GM12878 (cell line): ENCODE results near the gene SLC17A7. TPM values are rescaled to one million over a fixed set of nuclear protein-coding genes. Genes with fewer than 3 reads are reported as not detected.

Experiments used
- CHD4 ChIP-seq: fragments of 200-600 bp; sonication (generic); IDR thresholded peaks from 2 replicates; pipeline ENCODE4 v1.6.1; 2016; ENCODE audit warnings: mild to moderate bottlenecking
- CREM ChIP-seq: IDR thresholded peaks from 2 replicates; pipeline ENCODE4 v1.6.1; 2014; ENCODE audit warnings: antibody characterized with exemption, low read depth
- DPF2 ChIP-seq: fragments of 450-650 bp; IDR thresholded peaks from 2 replicates; pipeline ENCODE4 v1.6.1; 2017; ENCODE audit warnings: mild to moderate bottlenecking
- EGR1 ChIP-seq, 2 experiments: IDR thresholded peaks; 1 replicate in 1 of 2; 2 replicates in 1 of 2; pipeline ENCODE4 v1.6.1; 2011 to 2012; ENCODE audit warnings: low read depth in 2 of 2, low read length in 2 of 2, borderline replicate concordance in 1 of 2, mild to moderate bottlenecking in 1 of 2, moderate library complexity in 1 of 2
- GABPA ChIP-seq: IDR thresholded peaks from 2 replicates; pipeline ENCODE4 v1.6.1; 2014; ENCODE audit warnings: antibody characterized with exemption, low read depth, mild to moderate bottlenecking, inconsistent platforms
- MEF2A ChIP-seq: IDR thresholded peaks from 2 replicates; pipeline ENCODE4 v1.6.1; 2011; ENCODE audit warnings: low read depth, mild to moderate bottlenecking, low read length, moderate library complexity; ENCODE audit not compliant: insufficient read depth
- NR2C1 ChIP-seq: fragments of 450-650 bp; IDR thresholded peaks from 2 replicates; pipeline ENCODE4 v1.6.1; 2017; ENCODE audit warnings: antibody characterized with exemption, mild to moderate bottlenecking, moderate library complexity
- POU2F2 ChIP-seq: IDR thresholded peaks from 3 replicates; pipeline ENCODE4 v1.6.1; 2011; ENCODE audit warnings: low read depth, mild to moderate bottlenecking, low read length, borderline replicate concordance
- SIX5 ChIP-seq: IDR thresholded peaks from 2 replicates; pipeline ENCODE4 v1.6.1; 2011; ENCODE audit warnings: mild to moderate bottlenecking, low read depth, low read length, moderate library complexity; ENCODE audit not compliant: severe bottlenecking
- SPI1 ChIP-seq: IDR thresholded peaks from 2 replicates; pipeline ENCODE4 v1.6.1; 2011; ENCODE audit warnings: low read depth, mild to moderate bottlenecking, low read length, moderate library complexity, borderline replicate concordance; ENCODE audit not compliant: insufficient read depth
- TCF12 ChIP-seq: IDR thresholded peaks from 2 replicates; pipeline ENCODE4 v1.6.1; 2011; ENCODE audit warnings: low read depth, mild to moderate bottlenecking, low read length
- TCF7 ChIP-seq: IDR thresholded peaks from 2 replicates; pipeline ENCODE4 v1.6.1; 2014; ENCODE audit warnings: antibody characterized with exemption, borderline replicate concordance
- YBX1 ChIP-seq: fragments of 450-650 bp; IDR thresholded peaks from 2 replicates; pipeline ENCODE4 v1.6.1; 2016; ENCODE audit warnings: antibody characterized with exemption
- polyA plus RNA-seq, 11 experiments: library from polyadenylated mRNA; depleted of rRNA in 4 of 11; unstranded in 6 of 11; stranded (reverse) in 5 of 11; fragments of >200 nt; fragmentation: Nextera tagmentation in 4 of 11; fragmentation: Illumina TruSeq in 1 of 11; extraction: Ambion mirVana in 4 of 11; extraction: Trizol in 1 of 11; gene quantifications; 1 replicate in 1 of 11; 2 replicates in 10 of 11; pipeline versions ENCODE4 v1.2.1 to v1.2.3, GENCODE V29; 2011 to 2016; ENCODE audit warnings: inconsistent platforms in 2 of 11, missing spikeins in 2 of 11, low read depth in 1 of 11
- total RNA-seq, 4 experiments: library from RNA; depleted of rRNA in 3 of 4; stranded (reverse); fragments of >200 nt in 3 of 4; fragmentation: Illumina TruSeq in 1 of 4; extraction: Trizol in 1 of 4; gene quantifications; 2 replicates each; pipeline versions ENCODE4 v1.2.1 to v1.2.3, GENCODE V29; 2013 to 2021
- TF ChIP-seq, protein P1 (sequence below): fragments of 450-650 bp; IDR thresholded peaks from 2 replicates; pipeline ENCODE4 v1.6.1; 2018; ENCODE audit warnings: mild to moderate bottlenecking, low read depth, moderate library complexity; ENCODE audit not compliant: partially characterized antibody
- TF ChIP-seq, protein P2 (sequence below): fragments of 150-350 bp; IDR thresholded peaks from 2 replicates; pipeline ENCODE4 v1.6.1; 2014; ENCODE audit warnings: mild to moderate bottlenecking, low read depth, low read length
- TF ChIP-seq, protein P3 (sequence below): fragments of 150-350 bp; IDR thresholded peaks from 2 replicates; pipeline ENCODE4 v1.6.1; 2016; ENCODE audit warnings: low read depth, low read length
- TF ChIP-seq, protein P4 (sequence below): fragments of 450-650 bp; IDR thresholded peaks from 2 replicates; pipeline ENCODE4 v1.6.1; 2016; ENCODE audit warnings: mild to moderate bottlenecking, moderate library complexity, borderline replicate concordance
- TF ChIP-seq, protein P5 (sequence below): IDR thresholded peaks from 2 replicates; pipeline ENCODE4 v1.6.1; 2011; ENCODE audit warnings: mild to moderate bottlenecking, low read depth, low read length, moderate library complexity; ENCODE audit not compliant: insufficient replicate concordance

The SLC17A7 gene
- total and polyA plus RNA-seq, 10 of the 15 experiments (the other 5 are each of a cell fraction or from before 2014, with no cell fraction given) = 0.03 to 0.24 (median 0.06) TPM; not detected in 6

DNA sequence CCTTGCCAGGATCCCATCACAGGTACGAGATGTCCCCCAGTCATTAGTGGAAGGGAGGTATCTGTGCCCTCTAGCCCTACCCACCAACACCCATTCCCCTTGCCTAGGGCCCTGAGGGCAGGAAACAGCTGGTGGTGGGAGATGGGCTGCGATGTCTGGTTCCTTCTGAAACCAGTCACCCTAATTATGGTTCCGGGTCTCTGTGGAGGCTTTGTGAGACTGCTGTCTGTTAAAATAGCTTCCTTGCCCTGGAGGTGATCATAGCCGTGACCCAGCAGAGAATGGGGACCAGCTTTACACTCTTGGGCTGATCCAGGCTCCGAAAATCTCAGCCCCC is 17.2 kb upstream of the SLC17A7 start (continued):
- TF ChIP-seq, protein P1, sequence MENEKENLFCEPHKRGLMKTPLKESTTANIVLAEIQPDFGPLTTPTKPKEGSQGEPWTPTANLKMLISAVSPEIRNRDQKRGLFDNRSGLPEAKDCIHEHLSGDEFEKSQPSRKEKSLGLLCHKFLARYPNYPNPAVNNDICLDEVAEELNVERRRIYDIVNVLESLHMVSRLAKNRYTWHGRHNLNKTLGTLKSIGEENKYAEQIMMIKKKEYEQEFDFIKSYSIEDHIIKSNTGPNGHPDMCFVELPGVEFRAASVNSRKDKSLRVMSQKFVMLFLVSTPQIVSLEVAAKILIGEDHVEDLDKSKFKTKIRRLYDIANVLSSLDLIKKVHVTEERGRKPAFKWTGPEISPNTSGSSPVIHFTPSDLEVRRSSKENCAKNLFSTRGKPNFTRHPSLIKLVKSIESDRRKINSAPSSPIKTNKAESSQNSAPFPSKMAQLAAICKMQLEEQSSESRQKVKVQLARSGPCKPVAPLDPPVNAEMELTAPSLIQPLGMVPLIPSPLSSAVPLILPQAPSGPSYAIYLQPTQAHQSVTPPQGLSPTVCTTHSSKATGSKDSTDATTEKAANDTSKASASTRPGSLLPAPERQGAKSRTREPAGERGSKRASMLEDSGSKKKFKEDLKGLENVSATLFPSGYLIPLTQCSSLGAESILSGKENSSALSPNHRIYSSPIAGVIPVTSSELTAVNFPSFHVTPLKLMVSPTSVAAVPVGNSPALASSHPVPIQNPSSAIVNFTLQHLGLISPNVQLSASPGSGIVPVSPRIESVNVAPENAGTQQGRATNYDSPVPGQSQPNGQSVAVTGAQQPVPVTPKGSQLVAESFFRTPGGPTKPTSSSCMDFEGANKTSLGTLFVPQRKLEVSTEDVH = no peak
- TF ChIP-seq, protein P2, sequence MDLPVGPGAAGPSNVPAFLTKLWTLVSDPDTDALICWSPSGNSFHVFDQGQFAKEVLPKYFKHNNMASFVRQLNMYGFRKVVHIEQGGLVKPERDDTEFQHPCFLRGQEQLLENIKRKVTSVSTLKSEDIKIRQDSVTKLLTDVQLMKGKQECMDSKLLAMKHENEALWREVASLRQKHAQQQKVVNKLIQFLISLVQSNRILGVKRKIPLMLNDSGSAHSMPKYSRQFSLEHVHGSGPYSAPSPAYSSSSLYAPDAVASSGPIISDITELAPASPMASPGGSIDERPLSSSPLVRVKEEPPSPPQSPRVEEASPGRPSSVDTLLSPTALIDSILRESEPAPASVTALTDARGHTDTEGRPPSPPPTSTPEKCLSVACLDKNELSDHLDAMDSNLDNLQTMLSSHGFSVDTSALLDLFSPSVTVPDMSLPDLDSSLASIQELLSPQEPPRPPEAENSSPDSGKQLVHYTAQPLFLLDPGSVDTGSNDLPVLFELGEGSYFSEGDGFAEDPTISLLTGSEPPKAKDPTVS = no peak
- TF ChIP-seq NR2C1 (peak; percentile 32; the same call in 1 of the 2 replicates), CREM (no peak), POU2F2 (no peak), MEF2A (no peak), DPF2 (0 out of 2 replicates have a peak, but pooled peaks have one; percentile 14), TCF12 (peak; percentile 55; the same call in 1 of the 2 replicates), CHD4 (no peak), TCF7 (no peak), YBX1 (no peak), SIX5 (peak; percentile 9), SPI1 (no peak), GABPA (peak; percentile 81), EGR1 (IDR thresholded peaks at IDR 0.05; ENCODE audit: borderline replicate concordance in 1 of 2, low read depth in 2 of 2, low read length in 2 of 2) (no peak)
- TF ChIP-seq, protein P3, sequence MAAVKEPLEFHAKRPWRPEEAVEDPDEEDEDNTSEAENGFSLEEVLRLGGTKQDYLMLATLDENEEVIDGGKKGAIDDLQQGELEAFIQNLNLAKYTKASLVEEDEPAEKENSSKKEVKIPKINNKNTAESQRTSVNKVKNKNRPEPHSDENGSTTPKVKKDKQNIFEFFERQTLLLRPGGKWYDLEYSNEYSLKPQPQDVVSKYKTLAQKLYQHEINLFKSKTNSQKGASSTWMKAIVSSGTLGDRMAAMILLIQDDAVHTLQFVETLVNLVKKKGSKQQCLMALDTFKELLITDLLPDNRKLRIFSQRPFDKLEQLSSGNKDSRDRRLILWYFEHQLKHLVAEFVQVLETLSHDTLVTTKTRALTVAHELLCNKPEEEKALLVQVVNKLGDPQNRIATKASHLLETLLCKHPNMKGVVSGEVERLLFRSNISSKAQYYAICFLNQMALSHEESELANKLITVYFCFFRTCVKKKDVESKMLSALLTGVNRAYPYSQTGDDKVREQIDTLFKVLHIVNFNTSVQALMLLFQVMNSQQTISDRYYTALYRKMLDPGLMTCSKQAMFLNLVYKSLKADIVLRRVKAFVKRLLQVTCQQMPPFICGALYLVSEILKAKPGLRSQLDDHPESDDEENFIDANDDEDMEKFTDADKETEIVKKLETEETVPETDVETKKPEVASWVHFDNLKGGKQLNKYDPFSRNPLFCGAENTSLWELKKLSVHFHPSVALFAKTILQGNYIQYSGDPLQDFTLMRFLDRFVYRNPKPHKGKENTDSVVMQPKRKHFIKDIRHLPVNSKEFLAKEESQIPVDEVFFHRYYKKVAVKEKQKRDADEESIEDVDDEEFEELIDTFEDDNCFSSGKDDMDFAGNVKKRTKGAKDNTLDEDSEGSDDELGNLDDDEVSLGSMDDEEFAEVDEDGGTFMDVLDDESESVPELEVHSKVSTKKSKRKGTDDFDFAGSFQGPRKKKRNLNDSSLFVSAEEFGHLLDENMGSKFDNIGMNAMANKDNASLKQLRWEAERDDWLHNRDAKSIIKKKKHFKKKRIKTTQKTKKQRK = no peak
- TF ChIP-seq, protein P4, sequence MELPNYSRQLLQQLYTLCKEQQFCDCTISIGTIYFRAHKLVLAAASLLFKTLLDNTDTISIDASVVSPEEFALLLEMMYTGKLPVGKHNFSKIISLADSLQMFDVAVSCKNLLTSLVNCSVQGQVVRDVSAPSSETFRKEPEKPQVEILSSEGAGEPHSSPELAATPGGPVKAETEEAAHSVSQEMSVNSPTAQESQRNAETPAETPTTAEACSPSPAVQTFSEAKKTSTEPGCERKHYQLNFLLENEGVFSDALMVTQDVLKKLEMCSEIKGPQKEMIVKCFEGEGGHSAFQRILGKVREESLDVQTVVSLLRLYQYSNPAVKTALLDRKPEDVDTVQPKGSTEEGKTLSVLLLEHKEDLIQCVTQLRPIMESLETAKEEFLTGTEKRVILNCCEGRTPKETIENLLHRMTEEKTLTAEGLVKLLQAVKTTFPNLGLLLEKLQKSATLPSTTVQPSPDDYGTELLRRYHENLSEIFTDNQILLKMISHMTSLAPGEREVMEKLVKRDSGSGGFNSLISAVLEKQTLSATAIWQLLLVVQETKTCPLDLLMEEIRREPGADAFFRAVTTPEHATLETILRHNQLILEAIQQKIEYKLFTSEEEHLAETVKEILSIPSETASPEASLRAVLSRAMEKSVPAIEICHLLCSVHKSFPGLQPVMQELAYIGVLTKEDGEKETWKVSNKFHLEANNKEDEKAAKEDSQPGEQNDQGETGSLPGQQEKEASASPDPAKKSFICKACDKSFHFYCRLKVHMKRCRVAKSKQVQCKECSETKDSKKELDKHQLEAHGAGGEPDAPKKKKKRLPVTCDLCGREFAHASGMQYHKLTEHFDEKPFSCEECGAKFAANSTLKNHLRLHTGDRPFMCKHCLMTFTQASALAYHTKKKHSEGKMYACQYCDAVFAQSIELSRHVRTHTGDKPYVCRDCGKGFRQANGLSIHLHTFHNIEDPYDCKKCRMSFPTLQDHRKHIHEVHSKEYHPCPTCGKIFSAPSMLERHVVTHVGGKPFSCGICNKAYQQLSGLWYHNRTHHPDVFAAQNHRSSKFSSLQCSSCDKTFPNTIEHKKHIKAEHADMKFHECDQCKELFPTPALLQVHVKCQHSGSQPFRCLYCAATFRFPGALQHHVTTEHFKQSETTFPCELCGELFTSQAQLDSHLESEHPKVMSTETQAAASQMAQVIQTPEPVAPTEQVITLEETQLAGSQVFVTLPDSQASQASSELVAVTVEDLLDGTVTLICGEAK = peak; percentile 75; the same call in 1 of the 2 replicates
- TF ChIP-seq, protein P5, sequence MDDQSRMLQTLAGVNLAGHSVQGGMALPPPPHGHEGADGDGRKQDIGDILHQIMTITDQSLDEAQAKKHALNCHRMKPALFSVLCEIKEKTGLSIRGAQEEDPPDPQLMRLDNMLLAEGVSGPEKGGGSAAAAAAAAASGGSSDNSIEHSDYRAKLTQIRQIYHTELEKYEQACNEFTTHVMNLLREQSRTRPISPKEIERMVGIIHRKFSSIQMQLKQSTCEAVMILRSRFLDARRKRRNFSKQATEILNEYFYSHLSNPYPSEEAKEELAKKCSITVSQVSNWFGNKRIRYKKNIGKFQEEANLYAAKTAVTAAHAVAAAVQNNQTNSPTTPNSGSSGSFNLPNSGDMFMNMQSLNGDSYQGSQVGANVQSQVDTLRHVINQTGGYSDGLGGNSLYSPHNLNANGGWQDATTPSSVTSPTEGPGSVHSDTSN = peak; percentile 48
